NCI-H446 treated with DMSO at 0.1 percent for 48 hours (cell line): ENCODE data around the gene EEIG1.
A peak's percentile ranks its signal among the peaks of the same experiment; 100 is the strongest.

ENCODE experiments used
- DNase-seq: peaks from one replicate; lab custom pipeline; 2025; lab: John Stamatoyannopoulos, UW

Gene EEIG1

DNA sequence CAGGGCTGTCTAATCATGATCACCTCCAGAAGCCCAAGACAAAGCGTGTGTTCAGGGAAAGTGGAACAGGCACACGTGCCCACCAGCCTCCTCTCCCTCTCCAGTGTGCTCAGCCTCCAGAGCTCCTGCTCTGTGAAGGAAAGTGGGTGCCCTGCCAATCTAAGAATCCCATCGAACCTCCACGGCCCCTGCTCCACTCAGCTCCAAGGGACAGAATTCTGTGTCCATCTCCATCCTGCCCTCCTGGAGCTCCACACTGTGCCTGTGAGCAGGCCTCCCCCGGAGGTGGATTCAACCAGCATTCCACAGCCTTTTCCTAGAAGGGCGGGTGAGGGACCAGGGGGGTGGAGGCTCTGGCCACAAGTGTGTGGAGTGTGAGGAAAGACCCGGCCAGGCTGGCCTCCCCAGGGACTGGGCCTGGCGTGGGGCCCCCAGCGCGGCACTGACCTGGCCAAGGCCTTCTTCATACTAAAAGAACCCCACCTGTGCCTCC is 6.0 kb downstream of the EEIG1 start:
- no peak for DNase-seq

DNA sequence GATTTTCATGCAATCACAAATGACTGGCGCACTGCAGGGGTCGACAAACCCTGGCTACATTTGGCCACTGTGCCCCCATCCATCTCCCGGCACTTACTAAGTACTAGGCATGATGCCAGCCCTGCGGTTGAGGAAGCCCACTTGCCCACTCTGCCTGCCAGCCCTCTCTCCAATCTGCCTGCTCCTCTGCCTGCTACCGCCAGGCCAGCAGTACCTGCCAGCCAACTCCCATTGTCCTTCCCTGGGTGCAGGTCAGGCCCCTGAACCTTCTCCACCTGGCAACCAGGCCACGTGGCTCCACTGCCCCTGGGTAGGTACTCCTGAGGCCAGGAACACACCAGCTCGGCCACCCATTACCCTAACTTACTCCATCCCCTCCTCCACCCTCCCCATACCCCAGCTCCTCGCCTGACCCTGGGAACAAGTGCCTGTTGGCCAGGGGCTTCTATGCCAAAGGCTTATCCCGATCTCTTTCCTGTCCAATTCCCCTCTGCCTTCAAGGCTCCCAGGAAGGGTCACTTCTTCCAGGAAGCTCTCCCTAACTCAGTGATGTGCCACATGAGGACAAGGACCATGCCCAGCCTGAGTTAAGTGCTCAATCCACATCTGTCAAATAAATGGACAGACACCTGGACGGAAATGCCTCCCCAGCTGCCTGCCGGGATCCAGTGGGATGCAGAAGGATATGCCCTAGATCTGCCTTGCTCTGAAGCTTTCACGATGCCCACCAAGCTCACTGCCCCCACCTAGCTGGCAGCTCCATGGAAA is 6.6 kb downstream of the EEIG1 start:
- DNase-seq, result peak; percentile 51

- DNase-seq, result no peak
These were observed 7.4 kb downstream of the EEIG1 start for GRCh38 chr9:127973169-127974000.

DNA sequence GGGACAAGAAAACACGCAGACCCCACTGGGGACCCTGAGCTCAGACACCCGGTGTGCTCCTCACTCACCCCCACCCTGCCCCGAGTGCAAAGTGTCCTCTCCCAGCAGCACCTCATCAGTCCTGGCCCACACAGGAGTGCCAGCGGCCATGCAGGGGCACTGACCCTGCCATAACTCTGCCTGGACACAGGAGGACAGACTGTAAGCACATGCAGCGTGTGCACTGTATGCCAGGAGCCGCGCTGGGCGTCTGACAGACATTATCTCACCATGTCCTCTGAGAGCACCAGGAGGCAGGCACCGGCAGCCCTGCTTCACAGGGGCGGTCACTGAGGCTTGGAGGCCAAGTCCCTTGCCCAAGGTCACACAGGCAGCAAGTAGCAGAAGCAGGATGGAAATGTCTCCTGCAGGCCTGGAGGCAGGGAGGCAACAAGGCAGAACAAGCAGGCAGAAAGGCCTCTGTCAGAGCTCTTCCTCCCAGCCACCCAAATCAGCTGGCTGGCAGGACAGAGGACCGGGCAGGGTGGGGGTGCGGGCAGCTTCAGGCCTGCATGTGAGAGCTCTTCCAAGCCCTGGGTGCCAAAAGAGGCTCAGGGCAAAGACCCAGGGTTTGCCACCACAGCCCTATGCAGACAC is 8.4 kb downstream of the EEIG1 start:
- DNase-seq, result no peak

DNA sequence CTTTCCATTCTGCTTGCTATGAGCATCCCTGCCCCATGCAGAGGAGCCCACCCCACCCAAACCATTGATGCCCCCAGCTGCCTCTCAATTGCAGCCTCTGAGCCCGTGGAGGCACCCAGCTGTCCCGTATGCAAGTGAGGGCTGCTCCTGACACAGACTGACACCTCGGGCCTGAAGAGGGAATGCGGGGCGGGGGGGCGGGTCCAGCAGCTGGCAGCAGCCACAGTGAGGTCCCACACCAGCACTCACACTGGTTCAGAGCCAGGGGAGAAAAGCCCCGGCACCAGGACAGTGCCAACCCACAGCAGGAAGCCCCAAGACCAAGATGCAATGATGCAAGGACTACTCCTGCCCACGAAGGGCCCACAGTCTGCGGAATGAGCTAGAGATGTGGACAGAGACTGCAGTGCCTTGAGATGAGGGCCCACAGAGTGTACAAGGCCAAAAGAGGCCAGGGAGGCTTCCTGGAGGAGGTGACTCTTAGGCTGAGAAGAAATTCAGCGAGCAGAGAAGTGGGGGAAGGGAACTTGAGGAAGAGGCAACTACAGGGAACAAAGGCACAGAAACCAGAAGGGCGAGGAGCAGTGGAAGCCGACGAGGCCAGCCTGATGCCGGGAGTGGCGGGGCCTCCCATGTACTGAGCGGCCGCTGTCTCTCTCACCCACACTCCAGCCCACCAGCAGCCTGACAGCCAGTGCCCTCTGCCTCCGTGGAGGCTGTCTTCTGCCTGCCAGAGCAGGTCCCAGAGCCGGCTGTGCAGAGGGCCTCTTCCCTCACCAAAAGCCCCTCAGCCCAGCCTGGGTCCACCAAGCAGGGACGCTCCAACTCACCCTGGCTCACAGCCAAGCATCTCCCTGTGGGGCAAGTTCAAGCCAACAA is 9.2 kb downstream of the EEIG1 start:
- DNase-seq, result no peak

DNA sequence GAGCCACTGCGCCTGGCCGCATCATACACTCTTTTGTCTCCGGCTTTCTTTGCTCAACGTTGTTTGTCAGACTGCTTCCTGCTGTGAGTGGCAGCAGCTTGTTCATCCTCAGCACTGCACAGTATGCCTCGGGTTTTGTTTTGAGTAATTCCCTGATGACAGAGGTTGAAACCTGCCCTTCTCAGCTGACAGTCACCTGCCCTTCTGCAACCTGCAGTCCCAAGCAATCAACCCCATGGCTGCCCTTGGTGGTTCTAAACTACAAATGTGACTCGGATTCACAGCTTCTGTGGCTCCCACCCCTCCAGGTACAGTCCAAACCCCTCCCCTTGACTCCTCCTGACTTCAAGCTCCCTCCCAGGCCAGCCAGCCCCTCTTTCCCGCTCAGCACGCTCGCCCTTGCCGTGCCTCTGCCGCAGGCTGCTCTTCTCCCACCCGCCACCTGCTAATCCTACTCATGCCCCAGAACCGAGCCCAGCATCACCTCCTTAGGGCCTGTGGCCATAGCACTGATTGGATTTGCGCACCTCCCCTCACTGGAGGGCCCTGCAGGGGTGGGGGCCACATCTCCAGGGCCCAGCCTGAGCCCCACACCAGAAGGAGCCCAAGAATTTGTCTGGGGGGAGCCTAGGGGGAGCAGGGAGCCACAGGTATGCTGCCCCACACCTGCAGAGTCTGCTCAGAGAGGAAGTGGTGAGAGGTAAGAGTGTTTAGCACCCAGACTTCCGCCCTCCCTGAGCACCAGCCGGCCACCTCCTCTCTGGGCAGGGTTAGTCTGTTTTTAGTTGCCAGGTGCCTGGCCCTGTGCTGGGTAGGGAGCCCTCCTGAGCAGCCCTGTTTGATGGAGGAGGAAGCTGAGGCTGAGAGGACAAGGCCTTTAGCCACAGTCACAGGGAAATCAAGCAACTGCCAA is 10.1 kb downstream of the EEIG1 start:
- no peak for DNase-seq

GRCh38 chr9:127968700-127969383 is 11.9 kb downstream of the EEIG1 start:
- no peak for DNase-seq

DNA sequence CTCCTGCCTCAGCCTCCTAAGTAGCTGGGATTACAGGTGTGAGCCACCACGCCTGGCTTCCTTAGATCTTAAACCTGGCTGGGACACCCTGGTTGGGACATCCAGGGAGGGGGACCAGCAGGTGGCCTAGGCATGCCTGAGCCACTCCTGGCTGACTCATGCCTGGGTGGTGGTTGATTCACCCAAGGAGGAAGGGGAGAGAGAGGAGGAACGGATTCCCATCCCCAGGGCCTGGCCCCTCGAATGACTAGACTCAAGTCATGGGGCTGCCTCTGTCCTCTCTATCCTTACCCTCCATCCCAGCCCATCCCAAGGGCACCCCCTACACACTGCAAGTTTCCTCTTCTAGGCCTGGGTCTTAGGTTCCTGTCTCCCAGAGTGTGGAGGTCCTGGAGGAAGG is 12.7 kb downstream of the EEIG1 start:
- DNase-seq, result no peak

GRCh38 chr9:127967151-127967809 is 13.5 kb downstream of the EEIG1 start:
- no peak for DNase-seq

- DNase-seq, result peak; percentile 12
These were observed 14.2 kb downstream of the EEIG1 start for GRCh38 chr9:127966416-127967150.

DNA sequence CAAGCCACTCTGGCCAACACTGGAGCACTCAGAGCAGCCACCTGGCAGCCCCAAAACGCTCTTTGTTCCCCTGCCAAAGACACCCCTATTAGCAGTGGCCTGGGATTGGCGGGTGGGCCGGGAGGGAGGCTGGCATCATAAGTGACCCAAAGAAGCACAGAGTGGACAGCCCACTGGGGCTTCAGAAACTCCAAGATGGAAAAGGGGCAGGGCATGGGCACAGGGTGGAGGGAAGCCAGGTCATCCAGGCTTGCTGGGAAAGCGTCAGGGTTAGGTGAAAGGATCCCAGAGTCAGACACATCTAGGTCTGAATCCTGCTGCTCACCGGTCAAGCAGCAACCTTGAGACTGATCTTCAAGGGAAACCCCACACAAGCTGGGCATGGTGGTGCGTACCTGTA is 14.8 kb downstream of the EEIG1 start:
- DNase-seq, result no peak

- no peak for DNase-seq
These were observed 17.3 kb downstream of the EEIG1 start for GRCh38 chr9:127963359-127964064.

GRCh38 chr9:127963041-127963358 is 17.8 kb downstream of the EEIG1 start:
- no peak for DNase-seq

DNA sequence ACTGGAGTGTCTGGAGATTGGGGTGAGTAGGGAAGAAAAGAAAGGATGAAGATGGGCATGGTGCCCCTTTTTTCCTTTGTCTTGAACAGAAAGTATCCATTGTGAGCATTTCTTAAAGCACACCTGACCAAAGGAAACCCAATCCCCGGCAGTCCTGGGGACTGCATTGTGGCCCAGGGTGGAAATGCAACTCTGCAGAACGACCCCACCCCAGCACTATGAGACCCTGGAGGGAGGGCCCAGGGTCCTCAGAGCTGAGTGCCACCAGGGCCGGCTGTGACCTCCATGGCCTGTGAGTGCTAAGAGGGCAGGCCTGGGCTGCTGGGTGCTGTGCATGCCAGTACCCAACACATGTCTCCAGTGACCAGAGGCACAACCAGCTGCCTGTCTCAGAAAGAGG is 18.5 kb downstream of the EEIG1 start:
- no peak for DNase-seq

- no peak for DNase-seq
These were observed 19.1 kb downstream of the EEIG1 start for GRCh38 chr9:127961613-127962155.

- no peak for DNase-seq
These were observed 19.7 kb downstream of the EEIG1 start for GRCh38 chr9:127961155-127961490.

GRCh38 chr9:127960410-127961154 is 20.2 kb downstream of the EEIG1 start:
- DNase-seq, result no peak
